HCT116 (cell line): ENCODE measurements around the gene DPYSL5. TPM values are rescaled to one million over a fixed set of nuclear protein-coding genes. Genes with fewer than 3 reads are reported as not detected.

Experiments
- ATAC-seq: fragments of 200-7000 bp; cut with Tn5 transposase; 2 replicates; pipeline ENCODE4 v1.9.1; 2020; ENCODE audit warnings: mild to moderate bottlenecking, moderate library complexity
- BruUV-seq: library from RNA; stranded (reverse); fragments of 400-500 nt; replicated peaks from 2 replicates; lab custom pipeline; 2021; lab: Mats Ljungman, UMichigan
- CTCF ChIA-PET: fragments of 300-600 bp; sonication (Branson Sonifier 250); formaldehyde crosslinking; loops from one replicate; lab custom pipeline; 2021; ENCODE audit warnings: antibody characterized with exemption; lab: Charles Lee
- POLR2A ChIA-PET: fragments of 300-600, 350-600 bp; sonication (Branson Sonifier 250); formaldehyde crosslinking; loops from one replicate; lab custom pipeline; 2021; ENCODE audit warnings: antibody characterized with exemption; lab: Charles Lee
- RAD21 ChIA-PET, 2 experiments: fragments of 300-600 bp; sonication (Branson Sonifier 250); formaldehyde crosslinking; loops; one replicate each; lab custom pipeline; 2023; ENCODE audit warnings: low total read pairs in 2 of 2; ENCODE audit not compliant: uncharacterized antibody in 2 of 2, unreplicated experiment in 2 of 2, low non-redundant PET in 1 of 2; lab: Charles Lee
- DNase-seq: peaks from one replicate; pipeline ENCODE4 v3.0.0-alpha.2; 2010; ENCODE audit warnings: low read depth, low spot score
- H2AFZ ChIP-seq: fragments of 200-600 bp; shearing (Covaris generic), sonication (generic); 2 replicates; pipeline ENCODE4 v1.6.1; 2017; ENCODE audit warnings: low read depth, mixed run types, mixed read lengths, antibody characterized with exemption, low read length; ENCODE audit not compliant: poor library complexity, severe bottlenecking
- H3K27ac ChIP-seq: 2 replicates; pipeline ENCODE4 v1.5.1; 2012; ENCODE audit warnings: low read depth, low read length
- H3K27me3 ChIP-seq: fragments of 200-600 bp; sonication (generic); 2 replicates; pipeline ENCODE4 v1.6.1; 2016; ENCODE audit warnings: mixed run types, low read length, mixed read lengths; ENCODE audit not compliant: insufficient read depth
- H3K36me3 ChIP-seq, 2 experiments: fragments of 200-500 bp in 1 of 2; fragments of 200-600 bp in 1 of 2; sonication (Bioruptor generic) in 1 of 2; sonication (generic) in 1 of 2; 2 replicates each; pipeline versions ENCODE4 v1.5.1 to v1.6.1; 2014 to 2016; ENCODE audit warnings: low read length in 2 of 2, inconsistent platforms in 1 of 2, mixed read lengths in 1 of 2, mixed run types in 1 of 2; ENCODE audit not compliant: insufficient read depth in 2 of 2, control insufficient read depth in 1 of 2
- H3K4me1 ChIP-seq, 2 experiments: fragments of 200-600 bp in 1 of 2; sonication (generic) in 1 of 2; 2 replicates each; pipeline versions ENCODE4 v1.5.1 to v1.6.1; 2012 to 2017; ENCODE audit warnings: low read length in 2 of 2, inconsistent platforms in 1 of 2, mild to moderate bottlenecking in 1 of 2, mixed read lengths in 1 of 2, mixed run types in 1 of 2, moderate library complexity in 1 of 2; ENCODE audit not compliant: insufficient read depth in 2 of 2, control insufficient read depth in 1 of 2
- H3K4me2 ChIP-seq: fragments of 200-600 bp; sonication (generic); 2 replicates; pipeline ENCODE4 v1.6.1; 2017; ENCODE audit warnings: mixed run types, low read length, mixed read lengths
- H3K4me3 ChIP-seq, 2 experiments: fragments of 200-600 bp in 1 of 2; sonication (generic) in 1 of 2; replicated peaks in 1 of 2; 2 replicates each; pipeline ENCODE4 v1.5.1; 2011 to 2016; ENCODE audit warnings: low read length in 2 of 2, control low read depth in 1 of 2, low read depth in 1 of 2, mild to moderate bottlenecking in 1 of 2, mixed read lengths in 1 of 2, mixed run types in 1 of 2
- H3K79me2 ChIP-seq: fragments of 200-600 bp; sonication (generic); 2 replicates; pipeline ENCODE4 v1.6.1; 2017; ENCODE audit warnings: mild to moderate bottlenecking, mixed run types, low read length, moderate library complexity, mixed read lengths; ENCODE audit not compliant: insufficient read depth
- H3K9ac ChIP-seq: fragments of 200-600 bp; sonication (generic); 2 replicates; pipeline ENCODE4 v1.6.1; 2016; ENCODE audit warnings: low read length, mixed read lengths
- H3K9me2 ChIP-seq: fragments of 200-600 bp; sonication (generic), shearing (Covaris generic); 2 replicates; pipeline ENCODE4 v1.6.1; 2017; ENCODE audit warnings: mixed run types, mild to moderate bottlenecking, moderate library complexity; ENCODE audit not compliant: insufficient read depth
- H3K9me3 ChIP-seq, 2 experiments: fragments of 200-500 bp in 1 of 2; fragments of 200-600 bp in 1 of 2; sonication (Bioruptor generic) in 1 of 2; sonication (generic) in 1 of 2; 2 replicates each; pipeline ENCODE4 v1.6.1; 2014 to 2017; ENCODE audit warnings: low read length in 2 of 2, mixed read lengths in 2 of 2, inconsistent platforms in 1 of 2, low read depth in 1 of 2, mild to moderate bottlenecking in 1 of 2, mixed run types in 1 of 2, moderate library complexity in 1 of 2; ENCODE audit not compliant: control insufficient read depth in 1 of 2, insufficient read depth in 1 of 2
- H4K20me1 ChIP-seq: fragments of 200-600 bp; sonication (generic), shearing (Covaris generic); 2 replicates; pipeline ENCODE4 v1.6.1; 2017; ENCODE audit warnings: mixed run types, mild to moderate bottlenecking, moderate library complexity; ENCODE audit not compliant: insufficient read depth
- CEBPB ChIP-seq: IDR thresholded peaks from 2 replicates; pipeline ENCODE4 v1.6.1; 2012; ENCODE audit warnings: low read depth
- EZH2phosphoT487 ChIP-seq: fragments of 200-600 bp; IDR thresholded peaks from 2 replicates; pipeline ENCODE4 v1.6.1; 2018; ENCODE audit warnings: antibody characterized with exemption, borderline replicate concordance
- FOSL1 ChIP-seq: IDR thresholded peaks from 2 replicates; pipeline ENCODE4 v1.6.1; 2012; ENCODE audit warnings: low read depth
- SIN3A ChIP-seq: IDR thresholded peaks from 2 replicates; pipeline ENCODE4 v1.6.1; 2012; ENCODE audit warnings: low read depth
- TCF7L2 ChIP-seq: IDR thresholded peaks from 2 replicates; pipeline ENCODE4 v1.7.0; 2011; ENCODE audit warnings: borderline replicate concordance, inconsistent platforms; ENCODE audit not compliant: insufficient read depth, insufficient read length; ENCODE audit errors: extremely low read depth
- ZNF274 ChIP-seq: fragments of 200-500 bp; sonication (Bioruptor generic); IDR thresholded peaks from 2 replicates; pipeline ENCODE4 v1.6.1; 2014; ENCODE audit warnings: mild to moderate bottlenecking, low read depth, low read length, inconsistent platforms
- intact Hi-C: fragments of 100-400 bp; cut with micrococcal nuclease; formaldehyde crosslinking; loops from 2 replicates; pipeline ENCODE4 v1.10.0; 2022
- total RNA-seq: library from RNA; stranded (reverse); gene quantifications from one replicate; pipeline ENCODE4 v1.2.1, GENCODE V29; 2021; ENCODE audit not compliant: unreplicated experiment

The DPYSL5 gene
- total RNA-seq, 1 experiment from 2014 or later, result 8.4 TPM

DNA sequence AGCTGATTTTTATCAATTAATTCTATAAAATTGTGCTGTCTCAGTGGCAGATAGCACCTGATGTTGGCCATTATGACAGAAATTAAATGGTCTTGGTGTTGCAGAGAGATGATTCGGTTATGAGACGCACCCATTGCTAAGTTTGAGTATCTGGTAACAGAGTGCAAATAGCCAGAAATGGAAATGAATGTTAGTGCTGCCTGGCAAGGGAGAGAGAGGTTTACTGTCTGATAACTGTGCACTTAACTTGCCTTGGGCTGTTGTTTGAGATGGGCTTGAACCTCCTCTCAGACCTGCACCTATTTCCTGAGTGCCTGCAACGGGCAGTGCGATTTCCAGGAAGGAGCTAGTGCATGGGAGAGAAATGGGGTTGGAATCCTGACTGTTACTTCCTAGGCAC lies 11.7 kb downstream of the DPYSL5 start:
- Histone ChIP-seq H3K79me2 (no peaks in the 10 kb centered on the region), H3K36me3 (no peaks in the 10 kb centered on the region), H3K4me2 (no peak overlapping the region), H3K4me1 (peaks cover 3 to 5% of the 10 kb centered on the region in 2 experiments; a peak in 2 of 4 replicates), H3K27me3 (no peaks in the 10 kb centered on the region), H4K20me1 (no peaks in the 10 kb centered on the region; the same call in 1 of the 2 replicates), H3K4me3 (no peak overlapping the region)
- intact Hi-C loops, result no loop called here
- ATAC-seq, result no peak
- TF ChIP-seq SIN3A (no peak), EZH2phosphoT487 (no peak), FOSL1 (no peak), CEBPB (no peak)
- TF ChIP-seq, all 23 proteins: peak for 0
- Histone ChIP-seq H2AFZ (no peak overlapping the region), H3K9me3 (no peaks in the 10 kb centered on the region), H3K9ac (no peak overlapping the region), H3K9me2 (no peaks in the 10 kb centered on the region), H3K27ac (no peak overlapping the region)
- ChIA-PET CTCF (interaction anchor here (1.1 kb wide), 1 partner anchor 13 kb away, joined by 6 read pairs; no protein-coding TSS in a partner anchor), POLR2A (no interaction called here), RAD21 (no interaction called here)
- no TSS peak for BruUV-seq
- no peak for DNase-seq

- H3K27ac ChIP-seq, result no peak overlapping the region
- H3K36me3 ChIP-seq, result no peaks in the 10 kb centered on the region
- ATAC-seq (no peak), DNase-seq (no peak)
- H4K20me1 ChIP-seq, result no peaks in the 10 kb centered on the region; the same call in 1 of the 2 replicates
- H3K9me2 ChIP-seq, result no peaks in the 10 kb centered on the region
- peaks cover 3 to 5% of the 10 kb centered on the region in 2 experiments; a peak in 2 of 4 replicates for H3K4me1 ChIP-seq
- no peaks in the 10 kb centered on the region for H3K9me3 ChIP-seq
- ChIA-PET POLR2A (no interaction called here), RAD21 (no interaction called here), CTCF (interaction anchor here (1.1 kb wide), 1 partner anchor 14 kb away, joined by 6 read pairs; no protein-coding TSS in a partner anchor)
- no peak overlapping the region for H3K4me3 ChIP-seq
- no peak overlapping the region for H2AFZ ChIP-seq
- TF ChIP-seq FOSL1, result 0 out of 2 replicates have a peak, but pooled peaks have one; percentile 16
- no peak for TF ChIP-seq ZNF274
- no peak for TF ChIP-seq TCF7L2
- no peak for TF ChIP-seq CEBPB
- H3K27me3 ChIP-seq, result no peaks in the 10 kb centered on the region
- no peak overlapping the region for H3K4me2 ChIP-seq
- intact Hi-C loops, result no loop called here
- H3K79me2 ChIP-seq, result no peaks in the 10 kb centered on the region
- BruUV-seq, result no TSS peak
- H3K9ac ChIP-seq, result no peak overlapping the region
Observed at GRCh38 chr2:26860211-26860850, 12.4 kb downstream of the DPYSL5 start.
